PC-3 (cell line): ENCODE data around the gene NPTXR. TPM values are rescaled to one million over a fixed set of nuclear protein-coding genes. Genes with fewer than 3 reads are reported as not detected.

Experiments
- ATAC-seq: fragments of 200-7000 bp; cut with Tn5 transposase; 2 replicates; pipeline ENCODE4 v1.9.1; 2020; ENCODE audit warnings: mild to moderate bottlenecking, moderate library complexity
- Bru-seq: library from RNA; stranded (reverse); fragments of 400-500 nt; gene quantifications from one replicate; lab custom pipeline; 2021; lab: Mats Ljungman, UMichigan
- BruChase-seq, 2 experiments: library from RNA; stranded (reverse); fragments of 400-500 nt; gene quantifications; one replicate each; lab custom pipeline; 2021; lab: Mats Ljungman, UMichigan
- BruUV-seq: library from RNA; stranded (reverse); fragments of 400-500 nt; replicated peaks from 2 replicates; lab custom pipeline; 2021; lab: Mats Ljungman, UMichigan
- CTCF ChIA-PET: fragments of 300-600 bp; sonication (Branson Sonifier 250); formaldehyde crosslinking; loops from one replicate; lab custom pipeline; 2022; ENCODE audit warnings: antibody characterized with exemption; lab: Charles Lee
- POLR2A ChIA-PET: fragments of 300-600 bp; sonication (Branson Sonifier 250); formaldehyde crosslinking; loops from one replicate; lab custom pipeline; 2022; ENCODE audit warnings: antibody characterized with exemption; ENCODE audit not compliant: unreplicated experiment; lab: Charles Lee
- DNase-seq: peaks from one replicate; pipeline ENCODE4 v3.0.0-alpha.2; 2015
- H2AFZ ChIP-seq: fragments of 300-600 bp; sonication (generic); 2 replicates; pipeline ENCODE4 v1.6.0; 2016; ENCODE audit warnings: antibody characterized with exemption, low read length
- H3F3A ChIP-seq: fragments of 300-600 bp; sonication (generic); one replicate; pipeline ENCODE4 v1.6.0; 2017; ENCODE audit warnings: antibody characterized with exemption, low read length, control low read depth, mild to moderate bottlenecking; ENCODE audit not compliant: unreplicated experiment
- H3K27ac ChIP-seq: fragments of 300-600 bp; sonication (generic); 2 replicates; pipeline ENCODE4 v1.5.1; 2016; ENCODE audit warnings: mild to moderate bottlenecking, low read length
- H3K27me3 ChIP-seq: fragments of 300-600 bp; sonication (generic); 2 replicates; pipeline ENCODE4 v1.6.1; 2016; ENCODE audit warnings: low read length, mixed read lengths
- H3K36me3 ChIP-seq: fragments of 300-600 bp; sonication (generic); 2 replicates; pipeline ENCODE4 v1.6.1; 2016; ENCODE audit warnings: low read depth, mixed run types, low read length, mixed read lengths
- H3K4me1 ChIP-seq: fragments of 300-600 bp; sonication (generic); 2 replicates; pipeline ENCODE4 v1.5.1; 2016; ENCODE audit warnings: low read length; ENCODE audit not compliant: insufficient read depth
- H3K4me2 ChIP-seq: fragments of 300-600 bp; sonication (generic); 2 replicates; pipeline ENCODE4 v1.6.0; 2016; ENCODE audit warnings: low read length
- H3K4me3 ChIP-seq: fragments of 300-600 bp; sonication (generic); 2 replicates; pipeline ENCODE4 v1.5.1; 2016; ENCODE audit warnings: mild to moderate bottlenecking, low read length, mixed read lengths
- H3K79me2 ChIP-seq: fragments of 300-600 bp; sonication (generic); 2 replicates; pipeline ENCODE4 v1.6.1; 2017; ENCODE audit warnings: low read length, mixed read lengths
- H3K9ac ChIP-seq: fragments of 300-600 bp; sonication (generic); 2 replicates; pipeline ENCODE4 v1.6.0; 2016; ENCODE audit warnings: mild to moderate bottlenecking, low read length
- H3K9me2 ChIP-seq: fragments of 300-600 bp; sonication (generic); replicated peaks from 2 replicates; pipeline ENCODE4 v1.6.1; 2016; ENCODE audit warnings: mixed run types, low read length, mixed read lengths
- H3K9me3 ChIP-seq: fragments of 300-600 bp; sonication (generic); 2 replicates; pipeline ENCODE4 v1.6.1; 2016; ENCODE audit warnings: low read length, mixed read lengths
- H4K20me1 ChIP-seq: fragments of 300-600 bp; sonication (generic); 2 replicates; pipeline ENCODE4 v1.6.1; 2016; ENCODE audit warnings: low read length, mixed read lengths
- EZH2 ChIP-seq: fragments of 300-600 bp; sonication (generic); IDR thresholded peaks from one replicate; pipeline ENCODE4 v1.6.1; 2017; ENCODE audit warnings: antibody characterized with exemption, mild to moderate bottlenecking, low read length; ENCODE audit not compliant: unreplicated experiment
- EZH2phosphoT487 ChIP-seq: fragments of 300-600 bp; sonication (generic); IDR thresholded peaks from 2 replicates; pipeline ENCODE4 v1.6.1; 2018; ENCODE audit warnings: mild to moderate bottlenecking, antibody characterized with exemption, low read length, borderline replicate concordance
- intact Hi-C: fragments of 100-400 bp; cut with micrococcal nuclease; formaldehyde crosslinking; loops from 2 replicates; pipeline ENCODE4 v1.9.0; 2023
- long read RNA-seq: library from polyadenylated mRNA; unstranded; transcript quantifications from one replicate; pipeline ENCODE4 v2.0.0, GENCODE V29; 2021; ENCODE audit not compliant: unreplicated experiment
- total RNA-seq: library from RNA; depleted of rRNA; stranded (reverse); fragments of >200 nt; gene quantifications from 2 replicates; pipeline ENCODE4 v1.2.3, GENCODE V29; 2014; rRNA removed
- TF ChIP-seq, protein P1 (sequence below): fragments of 300-600 bp; sonication (generic); conservative IDR thresholded peaks from 2 replicates; pipeline ENCODE4 v1.5.1; 2017; ENCODE audit warnings: antibody characterized with exemption, low read depth, mild to moderate bottlenecking, low read length

Gene NPTXR
- total RNA-seq (2.8 and 3.5 TPM in 2 replicates), Bru-seq, nascent RNA (percentile 40 among the genes with signal in this experiment), BruChase-seq, experiment 1, labeled RNA remaining after a 6-hour chase (percentile 39 among the genes with signal in this experiment), BruChase-seq, experiment 2, labeled RNA remaining after a 2-hour chase (percentile 41 among the genes with signal in this experiment)
- long read RNA-seq, partial matches to known transcripts = 3 of 23 reads
- long read RNA-seq, other reads (novel, unspliced or antisense) = 20 of 23 reads

DNA sequence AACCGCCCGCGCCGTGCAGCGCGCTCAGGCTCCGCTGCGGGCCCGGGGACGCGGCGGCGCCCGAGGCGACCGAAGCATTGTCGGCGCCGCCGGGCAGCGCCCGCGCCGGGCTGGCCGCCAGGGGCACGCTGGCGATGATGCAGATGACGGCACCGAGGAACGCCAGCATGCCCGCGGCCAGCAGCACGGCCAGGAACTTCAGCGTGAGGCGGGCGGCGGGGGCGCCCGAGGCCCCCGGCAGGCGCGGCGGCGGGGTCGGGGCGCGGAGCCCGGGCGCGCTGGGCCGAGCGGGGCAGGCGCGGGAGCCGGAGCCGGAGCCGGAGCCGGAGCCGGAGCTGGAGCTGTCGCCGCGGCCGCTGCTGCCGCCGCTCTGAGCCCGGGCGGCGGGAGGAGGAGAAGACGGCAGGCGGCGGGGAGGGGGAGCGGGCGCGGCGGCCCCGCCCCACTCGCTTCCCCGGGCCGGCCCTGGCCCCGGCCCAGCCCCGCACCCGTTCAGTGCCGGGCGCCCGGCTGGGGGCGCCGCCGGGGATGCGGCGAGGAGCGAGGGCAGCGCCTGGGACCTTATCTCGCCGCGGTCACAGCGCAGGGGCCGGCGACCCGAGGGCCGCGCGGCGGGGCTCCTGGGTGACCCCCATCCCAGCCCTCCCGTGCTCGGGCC is at the start of gene NPTXR:
Gene NPTXR, minus strand, starts transcription at position 372 of the 658 bp plus-strand sequence.
- Histone ChIP-seq H3K79me2 (no peaks in the 10 kb centered on the region), H3F3A (no peaks in the 10 kb centered on the region), H3K9me3 (no peaks in the 10 kb centered on the region), H4K20me1 (no peaks in the 10 kb centered on the region), H3K4me1 (peaks cover 9% of the 10 kb centered on the region; the same call in 1 of the 2 replicates), H3K9me2 (no peaks in the 10 kb centered on the region), H3K36me3 (no peaks in the 10 kb centered on the region), H3K27me3 (no peaks in the 10 kb centered on the region), H3K27ac (no peak within 1 kb of the TSS), H3K9ac (no peak within 1 kb of the TSS), H3K4me2 (peak within 1 kb of the TSS; percentile 80), H2AFZ (peak within 1 kb of the TSS; percentile 69; the same call in 1 of the 2 replicates), H3K4me3 (peak within 1 kb of the TSS; percentile 68)
- ChIA-PET CTCF (interaction anchor here (1.0 kb wide), 1 partner anchor 75 kb away, joined by 15 read pairs; no protein-coding TSS in a partner anchor), POLR2A (no interaction called here)
- no TSS peak for BruUV-seq
- DNase-seq = peak; percentile 42
- TF ChIP-seq EZH2 (no peak), EZH2phosphoT487 (no peak)
- TF ChIP-seq, protein P1, sequence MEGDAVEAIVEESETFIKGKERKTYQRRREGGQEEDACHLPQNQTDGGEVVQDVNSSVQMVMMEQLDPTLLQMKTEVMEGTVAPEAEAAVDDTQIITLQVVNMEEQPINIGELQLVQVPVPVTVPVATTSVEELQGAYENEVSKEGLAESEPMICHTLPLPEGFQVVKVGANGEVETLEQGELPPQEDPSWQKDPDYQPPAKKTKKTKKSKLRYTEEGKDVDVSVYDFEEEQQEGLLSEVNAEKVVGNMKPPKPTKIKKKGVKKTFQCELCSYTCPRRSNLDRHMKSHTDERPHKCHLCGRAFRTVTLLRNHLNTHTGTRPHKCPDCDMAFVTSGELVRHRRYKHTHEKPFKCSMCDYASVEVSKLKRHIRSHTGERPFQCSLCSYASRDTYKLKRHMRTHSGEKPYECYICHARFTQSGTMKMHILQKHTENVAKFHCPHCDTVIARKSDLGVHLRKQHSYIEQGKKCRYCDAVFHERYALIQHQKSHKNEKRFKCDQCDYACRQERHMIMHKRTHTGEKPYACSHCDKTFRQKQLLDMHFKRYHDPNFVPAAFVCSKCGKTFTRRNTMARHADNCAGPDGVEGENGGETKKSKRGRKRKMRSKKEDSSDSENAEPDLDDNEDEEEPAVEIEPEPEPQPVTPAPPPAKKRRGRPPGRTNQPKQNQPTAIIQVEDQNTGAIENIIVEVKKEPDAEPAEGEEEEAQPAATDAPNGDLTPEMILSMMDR = no peak
- intact Hi-C loops = no loop called here
- peak; percentile 57 for ATAC-seq

DNA sequence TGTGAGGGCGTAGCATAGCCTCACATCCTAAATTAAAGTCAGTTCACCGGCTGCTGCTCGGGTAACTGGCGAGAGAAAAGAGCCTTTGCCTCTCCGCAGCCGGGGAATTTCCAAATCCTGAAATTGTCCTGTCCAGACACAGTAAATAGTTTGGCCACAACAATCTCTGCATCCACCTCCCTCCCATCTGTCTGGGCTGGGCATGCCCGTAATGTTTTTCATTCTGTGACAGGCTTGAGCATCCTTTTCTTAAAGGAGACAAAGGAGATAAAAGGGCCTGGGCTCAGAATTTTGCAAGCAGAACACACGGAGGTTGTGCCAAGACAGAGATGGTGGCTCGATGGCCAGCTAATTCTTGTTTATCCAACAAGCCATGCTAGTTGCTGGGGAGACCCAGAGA is 47.4 kb upstream of the NPTXR start:
- no peaks in the 10 kb centered on the region for H4K20me1 ChIP-seq
- H3K4me1 ChIP-seq = no peaks in the 10 kb centered on the region
- no peaks in the 10 kb centered on the region for H3K36me3 ChIP-seq
- H3K27me3 ChIP-seq = no peaks in the 10 kb centered on the region
- H3K9me3 ChIP-seq = no peaks in the 10 kb centered on the region
- TF ChIP-seq EZH2phosphoT487 = no peak
- no peak for TF ChIP-seq EZH2
- TF ChIP-seq, protein P1 = no peak
- H3K27ac ChIP-seq = no peak overlapping the region
- DNase-seq (no peak), ATAC-seq (no peak)
- no peak overlapping the region for H3K4me2 ChIP-seq
- no peaks in the 10 kb centered on the region for H3F3A ChIP-seq
- H3K79me2 ChIP-seq = no peaks in the 10 kb centered on the region
- intact Hi-C loops = no loop called here
- no TSS peak for BruUV-seq
- H3K9ac ChIP-seq = no peak overlapping the region
- CTCF ChIA-PET = no interaction called here
- no peak overlapping the region for H2AFZ ChIP-seq
- no peak overlapping the region for H3K4me3 ChIP-seq
- H3K9me2 ChIP-seq = no peaks in the 10 kb centered on the region
- POLR2A ChIA-PET = no interaction called here

DNA sequence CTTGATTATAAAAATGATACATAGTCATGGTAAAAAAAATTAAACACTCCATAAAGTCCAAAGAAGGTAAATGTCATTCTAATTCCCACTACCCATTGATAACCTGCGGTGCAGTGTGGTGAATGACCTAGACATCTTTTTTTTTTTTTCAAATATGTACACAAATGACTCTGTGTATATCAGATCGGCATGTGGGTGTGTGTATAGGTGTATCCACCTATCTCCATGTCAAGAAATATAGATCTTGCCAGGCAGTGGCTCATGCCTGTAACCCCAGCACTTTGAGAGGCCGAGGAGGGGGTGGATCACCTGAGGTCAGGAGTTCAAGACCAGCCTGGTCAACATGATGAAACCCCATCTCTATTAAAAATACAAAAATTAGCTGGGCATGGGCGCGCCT is 46.5 kb upstream of the NPTXR start:
- H3F3A ChIP-seq = no peaks in the 10 kb centered on the region
- no peaks in the 10 kb centered on the region for H3K27me3 ChIP-seq
- TF ChIP-seq EZH2 (no peak), EZH2phosphoT487 (no peak)
- TF ChIP-seq, protein P1 = no peak
- H3K27ac ChIP-seq = no peak overlapping the region
- H4K20me1 ChIP-seq = no peaks in the 10 kb centered on the region
- ChIA-PET CTCF (no interaction called here), POLR2A (no interaction called here)
- no peaks in the 10 kb centered on the region for H3K9me2 ChIP-seq
- ATAC-seq (peak; percentile 49; the same call in 1 of the 2 replicates), DNase-seq (peak; percentile 49)
- H2AFZ ChIP-seq = no peak overlapping the region
- intact Hi-C loops = no loop called here
- H3K9me3 ChIP-seq = no peaks in the 10 kb centered on the region
- H3K9ac ChIP-seq = no peak overlapping the region
- no peak overlapping the region for H3K4me2 ChIP-seq
- no peaks in the 10 kb centered on the region for H3K4me1 ChIP-seq
- H3K79me2 ChIP-seq = no peaks in the 10 kb centered on the region
- BruUV-seq = no TSS peak
- H3K36me3 ChIP-seq = no peaks in the 10 kb centered on the region
- no peak overlapping the region for H3K4me3 ChIP-seq
